ENCODE measurements around the gene PLCXD3.

Gene PLCXD3

DNA sequence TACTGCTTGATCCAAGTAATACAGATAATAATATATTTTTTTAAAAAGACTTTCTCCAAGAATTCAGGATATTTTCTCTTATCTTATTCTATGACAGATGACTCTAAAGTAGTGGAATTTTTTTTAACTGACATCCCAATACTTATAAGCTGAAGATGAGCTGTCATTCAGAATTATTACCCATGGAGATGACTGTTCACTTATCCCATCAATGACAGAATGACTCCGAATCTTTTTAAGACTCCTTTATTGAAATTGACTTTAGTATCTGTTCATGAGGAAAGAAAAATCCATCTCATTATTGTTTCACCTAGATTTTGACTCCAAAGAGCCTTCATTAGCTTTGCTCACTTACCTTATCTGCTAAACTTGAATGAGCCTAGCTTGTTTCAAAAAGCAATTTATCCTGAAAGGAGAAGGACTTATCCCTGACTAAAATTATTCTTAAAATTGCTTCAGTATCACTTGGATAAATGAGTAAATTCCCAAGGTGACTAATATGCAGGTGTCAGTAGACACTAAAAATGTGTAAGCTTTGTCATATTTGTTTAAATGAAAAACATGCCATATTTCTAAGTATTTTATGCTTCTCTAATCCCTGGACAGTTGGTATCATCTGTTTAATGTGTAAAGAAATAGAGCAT, 146.9 kb downstream of the PLCXD3 start:
- no peaks in the 10 kb centered on the region for H3K27me3 ChIP-seq (replicated peaks)
- TF ChIP-seq, protein P1, sequence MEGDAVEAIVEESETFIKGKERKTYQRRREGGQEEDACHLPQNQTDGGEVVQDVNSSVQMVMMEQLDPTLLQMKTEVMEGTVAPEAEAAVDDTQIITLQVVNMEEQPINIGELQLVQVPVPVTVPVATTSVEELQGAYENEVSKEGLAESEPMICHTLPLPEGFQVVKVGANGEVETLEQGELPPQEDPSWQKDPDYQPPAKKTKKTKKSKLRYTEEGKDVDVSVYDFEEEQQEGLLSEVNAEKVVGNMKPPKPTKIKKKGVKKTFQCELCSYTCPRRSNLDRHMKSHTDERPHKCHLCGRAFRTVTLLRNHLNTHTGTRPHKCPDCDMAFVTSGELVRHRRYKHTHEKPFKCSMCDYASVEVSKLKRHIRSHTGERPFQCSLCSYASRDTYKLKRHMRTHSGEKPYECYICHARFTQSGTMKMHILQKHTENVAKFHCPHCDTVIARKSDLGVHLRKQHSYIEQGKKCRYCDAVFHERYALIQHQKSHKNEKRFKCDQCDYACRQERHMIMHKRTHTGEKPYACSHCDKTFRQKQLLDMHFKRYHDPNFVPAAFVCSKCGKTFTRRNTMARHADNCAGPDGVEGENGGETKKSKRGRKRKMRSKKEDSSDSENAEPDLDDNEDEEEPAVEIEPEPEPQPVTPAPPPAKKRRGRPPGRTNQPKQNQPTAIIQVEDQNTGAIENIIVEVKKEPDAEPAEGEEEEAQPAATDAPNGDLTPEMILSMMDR (IDR thresholded peaks at IDR 0.05; ENCODE audit: low read depth, low read length, missing control alignments), result no peak
- H3K4me3 ChIP-seq (ENCODE audit: low read depth, low read length), result no peak overlapping the region
- H3K27ac ChIP-seq, result no peak overlapping the region
- H3K36me3 ChIP-seq (replicated peaks), result no peaks in the 10 kb centered on the region
- DNase-seq, result no peak
- in situ Hi-C loops (cut with HindIII; ENCODE audit: low pct_ligation_motif_present, low sequenced_read_pairs), result no loop called here

DNA sequence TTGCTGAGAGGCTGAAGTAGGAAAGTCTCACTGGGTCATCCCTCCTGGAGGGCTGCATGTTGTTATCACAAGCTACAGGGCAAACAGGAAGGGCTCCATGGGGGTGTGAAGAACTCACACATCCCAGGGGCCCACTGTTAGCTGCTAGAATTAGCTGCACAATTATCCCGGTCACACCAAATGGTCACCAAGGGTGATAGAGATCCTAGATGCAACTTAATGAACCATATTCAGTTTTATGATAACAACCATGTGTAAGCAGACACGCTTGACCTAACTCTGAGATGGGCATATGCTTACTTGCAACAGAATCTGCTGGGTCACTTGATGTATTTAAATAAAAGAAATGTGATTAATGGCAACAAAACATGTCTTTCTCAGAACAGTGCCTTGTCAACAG, 153.6 kb downstream of the PLCXD3 start:
- in situ Hi-C loops (cut with HindIII; ENCODE audit: low pct_ligation_motif_present, low sequenced_read_pairs), result no loop called here
- Histone ChIP-seq H3K36me3 (replicated peaks) (no peaks in the 10 kb centered on the region), H3K27me3 (replicated peaks) (no peaks in the 10 kb centered on the region), H3K4me3 (ENCODE audit: low read depth, low read length) (no peak overlapping the region), H3K27ac (no peak overlapping the region)
- TF ChIP-seq, protein P1 (IDR thresholded peaks at IDR 0.05; ENCODE audit: low read depth, low read length, missing control alignments), result no peak
- no peak for DNase-seq

DNA sequence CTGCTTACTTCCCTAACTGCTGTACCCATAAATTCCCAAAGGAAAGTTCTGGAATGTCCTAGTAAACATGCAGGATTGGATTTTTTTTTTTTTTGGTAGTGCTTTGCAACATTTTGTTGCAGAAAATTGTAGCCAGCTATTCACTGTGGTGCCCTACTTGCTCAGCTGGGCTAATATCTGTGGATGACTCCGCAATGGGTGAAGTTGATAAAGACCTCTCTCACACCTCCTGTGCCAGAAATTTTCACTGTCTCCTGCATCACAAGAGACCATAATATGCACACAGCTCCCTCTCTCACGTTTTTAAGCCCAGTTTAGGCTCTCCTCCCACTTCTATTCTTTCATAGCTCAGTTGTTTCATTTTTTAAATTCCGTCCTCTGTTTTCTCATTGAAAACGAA, 160.6 kb downstream of the PLCXD3 start:
- DNase-seq, result no peak
- Histone ChIP-seq H3K27ac (no peak overlapping the region), H3K27me3 (replicated peaks) (no peaks in the 10 kb centered on the region), H3K4me3 (ENCODE audit: low read depth, low read length) (no peak overlapping the region), H3K36me3 (replicated peaks) (no peaks in the 10 kb centered on the region)
- TF ChIP-seq, protein P1 (IDR thresholded peaks at IDR 0.05; ENCODE audit: low read depth, low read length, missing control alignments), result no peak
- in situ Hi-C loops (cut with HindIII; ENCODE audit: low pct_ligation_motif_present, low sequenced_read_pairs), result no loop called here

DNA sequence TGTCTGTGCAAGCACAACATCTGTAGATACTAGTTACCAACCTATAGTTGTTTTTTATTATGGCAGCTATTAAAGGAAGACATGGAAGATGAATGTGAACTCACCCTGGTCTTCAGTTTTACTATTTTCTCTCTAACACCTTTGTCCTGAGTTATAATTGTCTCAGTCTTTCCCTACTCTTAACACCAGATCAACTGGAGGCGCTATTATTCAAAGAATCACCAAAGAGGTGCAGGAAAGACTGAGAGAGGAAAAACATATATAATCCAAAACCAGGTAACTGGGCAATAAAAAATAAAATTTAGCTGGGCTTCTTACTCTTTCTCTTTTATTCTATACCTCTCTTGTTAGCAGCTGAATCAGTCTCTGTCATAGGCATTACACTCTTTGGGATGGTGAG, 162.8 kb downstream of the PLCXD3 start:
- in situ Hi-C loops (cut with HindIII; ENCODE audit: low pct_ligation_motif_present, low sequenced_read_pairs), result no loop called here
- TF ChIP-seq, protein P1 (IDR thresholded peaks at IDR 0.05; ENCODE audit: low read depth, low read length, missing control alignments), result no peak
- Histone ChIP-seq H3K36me3 (replicated peaks) (no peaks in the 10 kb centered on the region), H3K27ac (no peak overlapping the region), H3K27me3 (replicated peaks) (no peaks in the 10 kb centered on the region), H3K4me3 (ENCODE audit: low read depth, low read length) (no peak overlapping the region)
- no peak for DNase-seq

DNA sequence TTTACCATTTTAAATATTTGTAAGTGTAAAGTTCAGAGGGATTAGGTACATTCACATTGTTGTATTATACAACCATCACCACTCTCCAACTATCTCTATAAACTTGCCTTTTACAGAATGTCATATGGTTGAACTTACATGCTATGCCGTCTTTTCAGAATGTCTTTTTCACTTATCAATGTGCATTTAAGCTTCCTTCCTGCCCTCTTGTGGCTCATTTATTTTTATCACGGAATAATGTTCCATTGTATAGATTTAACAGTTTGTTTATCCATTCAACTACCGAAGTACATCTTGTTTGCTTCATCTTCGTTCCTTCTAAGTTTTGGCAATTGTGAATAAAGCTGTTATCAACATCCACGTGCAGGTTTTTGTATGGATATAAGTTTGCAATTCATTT, 163.8 kb downstream of the PLCXD3 start:
- Histone ChIP-seq H3K36me3 (replicated peaks) (no peaks in the 10 kb centered on the region), H3K4me3 (ENCODE audit: low read depth, low read length) (no peak overlapping the region), H3K27ac (no peak overlapping the region), H3K27me3 (replicated peaks) (no peaks in the 10 kb centered on the region)
- TF ChIP-seq, protein P1 (IDR thresholded peaks at IDR 0.05; ENCODE audit: low read depth, low read length, missing control alignments), result no peak
- DNase-seq, result no peak
- in situ Hi-C loops (cut with HindIII; ENCODE audit: low pct_ligation_motif_present, low sequenced_read_pairs), result no loop called here

DNA sequence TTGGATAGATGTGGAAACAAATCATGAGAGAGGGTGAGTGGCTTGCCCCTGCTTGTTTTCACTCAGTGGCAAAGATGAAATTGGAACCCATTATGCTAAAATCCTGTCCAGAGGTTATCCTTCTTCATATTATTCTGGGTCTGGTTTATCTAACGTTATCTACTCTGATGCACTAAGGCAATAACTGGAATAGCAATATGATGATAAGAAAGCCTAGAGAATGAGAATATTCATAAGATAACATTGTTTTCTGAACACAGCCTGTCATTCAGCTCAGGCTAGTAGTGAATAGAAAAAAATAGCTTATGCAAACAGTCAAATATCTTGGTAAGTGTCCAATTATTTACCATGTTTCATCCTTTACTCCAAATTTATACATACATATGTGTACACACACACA, 165.1 kb downstream of the PLCXD3 start:
- DNase-seq, result peak; percentile 1
- no peak overlapping the region for H3K27ac ChIP-seq

More for the DNA sequence above, 165.1 kb downstream of the PLCXD3 start:
- in situ Hi-C loops (cut with HindIII; ENCODE audit: low pct_ligation_motif_present, low sequenced_read_pairs), result no loop called here
- Histone ChIP-seq H3K27me3 (replicated peaks) (no peaks in the 10 kb centered on the region), H3K36me3 (replicated peaks) (no peaks in the 10 kb centered on the region), H3K4me3 (ENCODE audit: low read depth, low read length) (no peak overlapping the region)
- TF ChIP-seq, protein P1 (IDR thresholded peaks at IDR 0.05; ENCODE audit: low read depth, low read length, missing control alignments), result no peak
